Large intestine (tissue), 3 donors: ENCODE data around the gene SYT7. TPM values are rescaled to one million over a fixed set of nuclear protein-coding genes. Genes with fewer than 3 reads are reported as not detected.
"Not testable (repeated sequence)": the region's sequence is repeated elsewhere in the genome, so short reads cannot be mapped to it uniquely, and the experiment has no call there.

Experiments
- DNase-seq, 2 donors: peaks; one replicate each; pipeline versions ENCODE4 v3.0.0 to v3.0.0-alpha.2; 2013
- H3K27ac ChIP-seq: one replicate; pipeline ENCODE4 v1.5.1; 2013; ENCODE audit warnings: low read length
- H3K27me3 ChIP-seq: 2 replicates; pipeline ENCODE4 v1.6.1; 2013; ENCODE audit warnings: low read length; ENCODE audit not compliant: control insufficient read depth, insufficient read depth
- H3K36me3 ChIP-seq: 2 replicates; pipeline ENCODE4 v1.6.1; 2013; ENCODE audit warnings: low read length; ENCODE audit not compliant: control insufficient read depth, insufficient read depth
- H3K4me1 ChIP-seq: one replicate; pipeline ENCODE4 v1.6.1; 2013; ENCODE audit warnings: low read length; ENCODE audit not compliant: control insufficient read depth, insufficient read depth
- H3K4me3 ChIP-seq: one replicate; pipeline ENCODE4 v1.5.1; 2013; ENCODE audit warnings: low read length
- H3K9me3 ChIP-seq: one replicate; pipeline ENCODE4 v1.6.1; 2013; ENCODE audit warnings: mild to moderate bottlenecking, low read depth, low read length, moderate library complexity; ENCODE audit not compliant: control insufficient read depth
- WGBS: methylation state at CpG from one replicate; pipeline ENCODE4 v1.1.5; 2013; ENCODE audit warnings: low lambda C conversion rate; ENCODE audit not compliant: insufficient coverage; 5-methylcytosine and 5-hydroxymethylcytosine counted together
- polyA plus RNA-seq: library from polyadenylated mRNA; unstranded; fragments of 120-200 nt; gene quantifications from one replicate; pipeline ENCODE4 v1.2.1, GENCODE V29; 2013

SYT7 gene
- polyA plus RNA-seq, 1 donor = 12.1 TPM

- H3K36me3 ChIP-seq = no peaks in the 10 kb centered on the region
- DNase-seq = no peak
- WGBS = no CpG with 5 or more reads among the region's 6 CpGs
- no peak overlapping the region for H3K4me3 ChIP-seq
- no peaks in the 10 kb centered on the region for H3K9me3 ChIP-seq
- peaks cover 21% of the 10 kb centered on the region for H3K4me1 ChIP-seq
- no peak overlapping the region for H3K27ac ChIP-seq
- no peaks in the 10 kb centered on the region for H3K27me3 ChIP-seq
These were observed 94.8 kb downstream of the SYT7 start for GRCh38 chr11:61486011-61486620.

DNA sequence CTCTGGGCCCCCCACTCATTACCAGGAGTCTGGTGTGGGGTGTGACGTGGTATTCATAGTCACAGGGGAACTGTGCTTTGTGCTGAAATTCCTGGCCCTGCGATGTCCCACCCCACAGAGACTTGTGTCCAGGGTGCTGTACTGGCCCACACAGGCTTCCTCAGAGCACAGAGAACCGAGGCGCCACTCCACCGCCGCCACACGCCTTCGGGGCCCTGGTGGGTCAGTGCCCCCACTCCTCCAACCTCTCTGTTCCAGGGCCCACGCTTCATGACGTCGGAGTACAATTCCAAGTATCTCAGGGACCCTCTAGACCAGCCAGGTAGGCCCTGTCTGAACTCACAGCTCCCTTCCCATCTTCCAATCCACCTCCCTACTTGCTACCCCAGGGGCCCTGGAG, 95.8 kb downstream of the SYT7 start:
- no peak overlapping the region for H3K4me3 ChIP-seq
- H3K4me1 ChIP-seq = peaks cover 25% of the 10 kb centered on the region
- H3K27ac ChIP-seq = no peak overlapping the region
- no peaks in the 10 kb centered on the region for H3K36me3 ChIP-seq
- no CpG with 5 or more reads among the region's 11 CpGs for WGBS
- H3K27me3 ChIP-seq = no peaks in the 10 kb centered on the region
- no peaks in the 10 kb centered on the region for H3K9me3 ChIP-seq
- no peak for DNase-seq

- DNase-seq = no peak
These were observed 96.3 kb downstream of the SYT7 start for GRCh38 chr11:61484541-61484940.

DNA sequence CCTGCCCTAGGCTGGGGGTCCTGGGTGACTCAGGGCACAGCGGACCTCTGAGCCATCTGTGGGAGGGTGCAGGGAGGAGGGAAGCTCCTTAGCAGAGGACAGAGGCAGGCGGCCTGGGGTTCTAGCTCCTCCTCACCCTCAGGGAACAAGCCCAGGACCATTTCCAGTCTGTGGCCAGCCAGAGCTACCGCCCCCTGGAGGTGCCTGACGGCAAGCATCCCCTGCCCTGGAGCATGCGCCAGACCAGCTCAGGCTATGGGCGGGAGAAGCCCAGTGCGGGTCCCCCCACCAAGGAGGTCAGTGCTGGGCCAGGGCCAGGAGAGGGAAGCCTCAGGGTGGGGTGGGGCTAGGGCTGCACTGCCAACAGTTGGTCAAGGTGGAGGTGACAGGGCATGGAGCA, 98.4 kb downstream of the SYT7 start:
- Histone ChIP-seq H3K4me1 (peaks cover 10% of the 10 kb centered on the region), H3K27ac (no peak overlapping the region), H3K4me3 (no peak overlapping the region), H3K27me3 (no peaks in the 10 kb centered on the region), H3K9me3 (no peaks in the 10 kb centered on the region), H3K36me3 (no peaks in the 10 kb centered on the region)
- no CpG with 5 or more reads among the region's 7 CpGs for WGBS
- DNase-seq = no peak

More at GRCh38 chr11:61484541-61484940, 96.3 kb downstream of the SYT7 start:
- no peak overlapping the region for H3K4me3 ChIP-seq
- no peaks in the 10 kb centered on the region for H3K27me3 ChIP-seq
- peaks cover 19% of the 10 kb centered on the region for H3K4me1 ChIP-seq
- WGBS = no CpG with 5 or more reads among the region's 11 CpGs
- H3K36me3 ChIP-seq = no peaks in the 10 kb centered on the region
- H3K9me3 ChIP-seq = no peaks in the 10 kb centered on the region
- H3K27ac ChIP-seq = no peak overlapping the region

GRCh38 chr11:61481806-61482205, 99.1 kb downstream of the SYT7 start:
- no peak for DNase-seq
- H3K9me3 ChIP-seq = no peaks in the 10 kb centered on the region
- WGBS = no CpG with 5 or more reads among the region's 10 CpGs
- H3K36me3 ChIP-seq = no peaks in the 10 kb centered on the region
- no peak overlapping the region for H3K27ac ChIP-seq
- no peaks in the 10 kb centered on the region for H3K27me3 ChIP-seq
- H3K4me3 ChIP-seq = no peak overlapping the region
- H3K4me1 ChIP-seq = peaks cover 16% of the 10 kb centered on the region

- Histone ChIP-seq H3K27ac (no peak overlapping the region), H3K9me3 (no peaks in the 10 kb centered on the region), H3K36me3 (no peaks in the 10 kb centered on the region), H3K4me1 (peaks cover 16% of the 10 kb centered on the region), H3K4me3 (no peak overlapping the region), H3K27me3 (no peaks in the 10 kb centered on the region)
- WGBS = no CpG with 5 or more reads among the region's 7 CpGs
- DNase-seq = peak; percentile 32 to 47
These were observed 99.9 kb downstream of the SYT7 start for GRCh38 chr11:61480994-61481335.

DNA sequence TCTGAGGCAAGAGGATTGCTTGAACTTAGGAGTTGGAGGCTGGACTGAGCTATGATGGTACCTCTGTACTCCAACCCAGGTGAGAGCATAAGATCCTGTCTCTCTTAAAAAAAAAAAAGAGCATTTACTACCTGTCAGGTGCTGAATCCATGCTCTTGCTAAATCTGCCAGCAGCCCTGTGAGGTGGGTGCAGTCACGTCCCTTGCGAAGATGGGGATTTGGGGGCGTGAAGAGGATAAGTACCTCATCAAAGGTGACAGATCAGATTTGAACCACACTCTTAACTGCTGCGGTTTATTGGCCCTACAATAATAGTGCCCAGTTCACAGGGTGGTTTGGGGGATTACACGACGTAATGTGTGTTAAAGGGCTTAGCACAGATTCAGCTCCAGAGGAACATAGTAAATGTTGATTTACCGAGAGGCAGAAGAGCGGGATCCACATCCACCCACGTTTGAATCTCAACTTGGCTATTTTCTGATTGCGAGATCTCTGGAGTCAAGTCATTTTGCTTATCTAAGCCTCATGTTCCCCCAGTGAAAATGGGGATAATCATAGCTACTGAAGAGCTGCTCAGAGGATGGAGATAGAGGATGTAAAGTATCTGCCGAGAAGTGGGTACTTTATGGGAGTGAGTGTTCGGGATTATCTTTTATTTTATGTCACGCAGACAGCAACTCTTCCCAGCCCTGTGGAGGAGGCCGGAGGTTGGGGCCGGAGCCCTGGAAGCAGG, 100.4 kb downstream of the SYT7 start:
- Histone ChIP-seq H3K27ac (no peak overlapping the region), H3K27me3 (no peaks in the 10 kb centered on the region)
- WGBS = 50% methylated on average over 1 of the region's 15 CpGs

GRCh38 chr11:61479360-61480058, 101.4 kb downstream of the SYT7 start:
- not testable (repeated sequence) for H3K27ac ChIP-seq, DNase-seq, H3K27me3 ChIP-seq, H3K36me3 ChIP-seq, H3K4me3 ChIP-seq, H3K9me3 ChIP-seq
- WGBS = 74% methylated on average over 3 of the region's 11 CpGs
- H3K4me1 ChIP-seq = peaks cover 16% of the 10 kb centered on the region

More for the DNA sequence above, 100.4 kb downstream of the SYT7 start:
- no peaks in the 10 kb centered on the region for H3K9me3 ChIP-seq
- peaks cover 16% of the 10 kb centered on the region for H3K4me1 ChIP-seq
- no peak overlapping the region for H3K4me3 ChIP-seq
- H3K36me3 ChIP-seq = no peaks in the 10 kb centered on the region
- DNase-seq = no peak

DNA sequence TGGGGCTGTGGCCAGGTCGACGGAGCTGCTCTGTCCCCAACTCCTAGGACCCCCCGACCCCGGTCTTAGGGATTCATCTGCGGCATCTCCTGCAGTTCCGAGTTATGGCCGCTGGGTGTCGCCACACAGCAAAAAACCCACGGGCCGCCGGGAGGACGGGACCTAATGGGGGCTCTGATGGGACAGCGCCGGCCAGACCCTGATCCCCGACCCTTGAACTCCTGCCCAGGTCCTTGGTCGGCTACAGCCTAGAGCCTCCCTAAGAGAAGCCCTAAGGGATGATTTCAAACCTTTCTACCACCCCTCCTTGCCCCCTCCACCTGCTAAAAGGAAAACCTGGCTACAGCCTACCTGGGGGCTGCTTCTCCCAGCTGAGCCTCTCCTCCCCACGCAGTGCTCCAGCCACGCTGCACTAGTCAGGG, 103.1 kb downstream of the SYT7 start:
- WGBS = no CpG with 5 or more reads among the region's 18 CpGs
- Histone ChIP-seq H3K27ac (no peak overlapping the region), H3K36me3 (no peaks in the 10 kb centered on the region), H3K4me1 (peaks cover 16% of the 10 kb centered on the region), H3K27me3 (no peaks in the 10 kb centered on the region), H3K4me3 (no peak overlapping the region), H3K9me3 (no peaks in the 10 kb centered on the region)
- DNase-seq = no peak

- Histone ChIP-seq H3K9me3 (no peaks in the 10 kb centered on the region), H3K36me3 (no peaks in the 10 kb centered on the region), H3K27ac (no peak overlapping the region), H3K27me3 (no peaks in the 10 kb centered on the region), H3K4me3 (no peak overlapping the region), H3K4me1 (peaks cover 16% of the 10 kb centered on the region)
- DNase-seq = no peak
- WGBS = 40% methylated on average over 1 of the region's 8 CpGs
These were observed 103.8 kb downstream of the SYT7 start for GRCh38 chr11:61477126-61477525.
